Measurements from ENCODE around the gene VSTM1. TPM values are rescaled to one million over a fixed set of nuclear protein-coding genes. Genes with fewer than 3 reads are reported as not detected.

Gene VSTM1
- total RNA-seq, 2 donors from 2014 or later, result not detected

DNA sequence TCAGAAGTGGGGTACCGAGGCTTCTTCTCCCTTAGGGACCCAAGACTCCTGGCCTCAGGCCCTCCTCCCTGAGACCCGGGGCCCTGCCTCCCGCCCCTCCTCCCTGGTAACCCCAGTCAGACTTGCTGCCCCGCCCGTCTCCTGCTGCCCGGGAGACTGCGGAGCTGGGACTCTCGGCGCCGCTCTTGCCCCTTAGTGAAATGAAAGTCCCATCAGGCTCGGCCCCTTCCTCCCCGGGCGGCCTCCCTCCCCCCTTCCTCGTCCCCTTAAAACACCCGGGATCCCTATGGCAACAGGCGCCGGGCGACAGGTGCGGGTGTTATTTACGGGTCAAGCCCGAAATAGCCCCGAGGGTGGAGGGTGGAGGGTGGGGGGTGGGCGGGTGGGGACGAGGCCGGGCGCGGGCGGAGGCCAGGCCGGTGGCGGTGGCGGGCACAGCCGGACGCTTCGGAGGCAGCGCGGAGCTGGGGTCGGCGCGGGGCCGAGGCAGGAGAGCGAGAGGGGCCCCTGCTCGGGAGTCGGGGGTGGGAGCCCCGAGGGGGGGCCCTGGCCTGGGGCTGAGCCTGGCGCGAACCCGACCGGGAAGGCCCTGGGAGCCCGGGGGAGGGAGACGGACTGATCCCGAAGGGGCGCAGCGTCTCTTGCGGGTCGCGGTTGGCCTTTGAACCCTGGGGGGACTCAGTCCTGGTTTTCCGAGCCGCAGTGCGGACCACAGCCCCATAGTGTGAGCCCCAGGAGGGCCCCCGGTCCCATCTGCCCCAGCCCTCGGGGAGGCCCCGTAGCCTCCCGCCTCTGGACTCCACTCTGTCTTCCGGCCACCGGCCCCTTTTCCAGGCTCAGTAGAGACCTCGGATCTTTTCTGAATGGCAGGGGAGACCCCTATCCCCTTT lies 72.2 kb downstream of the VSTM1 start, which contains the start of gene CACNG6:
Gene CACNG6, plus strand, starts transcription at position 414 of the 890 bp plus-strand sequence. CDS start 1,241 bp downstream, outside the sequence.
- ATAC-seq, result peak in 1 of 2 donors; percentile 7
- peaks cover 35 to 39% of the 10 kb centered on the region in 2 donors for H3K27me3 Mint-ChIP-seq
- peak within 1 kb of the TSS in 1 of 2 donors; percentile 41 for H3K27ac Mint-ChIP-seq
- peak within 1 kb of the TSS; percentile 30 for H3K4me3 Mint-ChIP-seq
- no peaks in the 10 kb centered on the region for H3K9me3 Mint-ChIP-seq
- DNase-seq (ENCODE audit: low spot score), result no peak
- H3K36me3 Mint-ChIP-seq, result no peaks in the 10 kb centered on the region
- peaks cover 0 to 6% of the 10 kb centered on the region in 2 donors for H3K4me1 Mint-ChIP-seq (ENCODE audit: low read depth in 2 of 2)

Other genes with a start within 250 kb of the VSTM1 start
- 1 to 10 TPM in 1 of 2 donors, not detected in 1; 3.0 TPM for gene NLRP12, start 239.6 kb downstream of the VSTM1 start, total RNA-seq
- 10 to 100 TPM; 17.8 to 17.9 TPM for gene MYADM, start 196.0 kb downstream of the VSTM1 start, total RNA-seq
- gene PRKCG, start 181.7 kb downstream of the VSTM1 start, total RNA-seq, result 1 to 10 TPM in 1 of 2 donors, not detected in 1; 1.1 TPM
- not detected for gene CACNG7, start 154.6 kb downstream of the VSTM1 start, total RNA-seq
- 1 to 10 TPM in 1 of 2 donors, not detected in 1; 1.7 TPM for gene CACNG8, start 101.0 kb downstream of the VSTM1 start, total RNA-seq
- gene CACNG6, start 72.3 kb downstream of the VSTM1 start, total RNA-seq, result under 1 TPM in 1 of 2 donors, not detected in 1; 0.53 TPM
- not detected for gene TARM1, start 17.5 kb upstream of the VSTM1 start, total RNA-seq
- 1 to 10 TPM in 1 of 2 donors, under 1 TPM in 1; 0.86 to 1.1 TPM for gene OSCAR, start 36.9 kb upstream of the VSTM1 start, total RNA-seq
- gene NDUFA3, start 39.0 kb upstream of the VSTM1 start, total RNA-seq, result 10 to 100 TPM; 70.7 to 78.5 TPM
- gene TFPT, start 51.8 kb upstream of the VSTM1 start, total RNA-seq, result 10 to 100 TPM; 48.3 to 51.7 TPM
- gene PRPF31, start 51.9 kb upstream of the VSTM1 start, total RNA-seq, result 100 to 1,000 TPM in 1 of 2 donors, 10 to 100 TPM in 1; 89.5 to 110 TPM
- 10 to 100 TPM; 59.8 to 73.8 TPM for gene CNOT3, start 73.9 kb upstream of the VSTM1 start, total RNA-seq
- 1 to 10 TPM; 5.0 to 7.5 TPM for gene LENG1, start 95.8 kb upstream of the VSTM1 start, total RNA-seq
- 1 to 10 TPM in 1 of 2 donors, not detected in 1; 1.2 TPM for gene TMC4, start 109.3 kb upstream of the VSTM1 start, total RNA-seq
- 10 to 100 TPM; 24.2 to 56.5 TPM for gene MBOAT7, start 125.7 kb upstream of the VSTM1 start, total RNA-seq
- gene TSEN34, start 127.4 kb upstream of the VSTM1 start, total RNA-seq, result 10 to 100 TPM; 15.5 to 26.2 TPM
- 1,000 to 10,000 TPM in 1 of 2 donors, 100 to 1,000 TPM in 1; 774 to 1,402 TPM for gene RPS9, start 137.0 kb upstream of the VSTM1 start, total RNA-seq
- under 1 TPM; 0.43 to 0.47 TPM for gene LILRB3, start 159.1 kb upstream of the VSTM1 start, total RNA-seq
- under 1 TPM in 1 of 2 donors, not detected in 1; 0.47 TPM for gene LILRA6, start 178.9 kb upstream of the VSTM1 start, total RNA-seq
- gene LILRB5, start 193.4 kb upstream of the VSTM1 start, total RNA-seq, result not detected
- gene LILRB2, start 217.2 kb upstream of the VSTM1 start, total RNA-seq, result 1 to 10 TPM in 1 of 2 donors, not detected in 1; 1.5 TPM
- gene LILRA5, start 249.3 kb upstream of the VSTM1 start, total RNA-seq, result not detected

Data from natural killer cell treated with Interleukin-12 subunit alpha and Interleukin-12 subunit beta and Interleukin-15 and Interleukin-18, amount 100 ng/mL, for 72 hours (primary cell).